Measurements from ENCODE around the gene COL10A1. TPM values are rescaled to one million over a fixed set of nuclear protein-coding genes. Genes with fewer than 3 reads are reported as not detected.
A peak's percentile ranks its signal among the peaks of the same experiment; 100 is the strongest.
"Not testable (repeated sequence)": the region's sequence is repeated elsewhere in the genome, so short reads cannot be mapped to it uniquely, and the experiment has no call there.

COL10A1 gene
- total RNA-seq, 2 donors from 2014 or later: not detected

DNA sequence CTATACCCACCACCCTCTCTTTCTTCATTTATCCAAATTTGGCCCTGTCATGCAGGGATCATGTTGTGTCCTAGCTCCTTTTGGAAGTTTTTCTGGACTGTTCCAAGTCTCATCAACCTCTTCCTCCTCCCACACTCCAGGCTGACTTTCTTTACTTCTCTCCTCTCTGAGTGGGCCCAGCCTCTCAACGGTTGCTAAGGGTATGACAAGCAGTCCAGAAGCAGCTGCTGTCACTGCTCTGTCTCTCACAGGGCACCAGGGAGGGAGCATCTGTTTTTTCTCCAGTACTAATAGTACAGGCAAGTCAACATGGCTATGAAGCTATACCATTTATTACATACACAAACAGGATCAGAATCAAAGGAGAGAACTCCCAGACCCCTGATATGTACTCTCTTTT is 17.1 kb downstream of the COL10A1 start:
- ATAC-seq (no peak), DNase-seq (ENCODE audit: low spot score) (no peak)
- H3K27ac Mint-ChIP-seq: no peak overlapping the region
- H3K27me3 Mint-ChIP-seq: no peaks in the 10 kb centered on the region
- peaks cover 11 to 13% of the 10 kb centered on the region in 2 donors for H3K4me1 Mint-ChIP-seq (ENCODE audit: low read depth in 2 of 2)
- peaks cover 23% of the 10 kb centered on the region for H3K36me3 Mint-ChIP-seq
- H3K4me3 Mint-ChIP-seq: no peak overlapping the region
- H3K9me3 Mint-ChIP-seq: no peaks in the 10 kb centered on the region

DNA sequence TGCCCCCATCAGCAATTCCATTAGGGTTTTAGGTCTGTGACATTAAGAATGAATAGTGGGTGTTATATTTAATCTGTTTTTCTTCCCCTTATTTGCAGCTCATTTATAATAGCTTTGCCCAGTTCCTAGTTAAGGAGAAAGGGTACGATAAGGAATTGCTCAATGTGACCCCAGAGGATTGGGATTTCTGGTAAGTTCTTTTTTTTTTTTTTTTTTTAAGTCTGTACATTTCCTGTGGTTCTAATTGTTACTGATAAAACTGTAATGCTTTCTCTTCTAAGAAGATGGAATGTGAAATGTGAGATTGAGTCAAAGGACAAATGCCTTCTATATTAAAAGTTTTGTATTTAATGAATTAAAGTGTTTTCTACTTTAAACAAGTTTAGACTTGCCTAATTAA is 19.8 kb downstream of the COL10A1 start:
- peaks cover 34 to 36% of the 10 kb centered on the region in 2 donors for H3K4me1 Mint-ChIP-seq (ENCODE audit: low read depth in 2 of 2)
- H3K36me3 Mint-ChIP-seq: peaks cover 17% of the 10 kb centered on the region
- no peak overlapping the region for H3K4me3 Mint-ChIP-seq
- ATAC-seq (no peak), DNase-seq (ENCODE audit: low spot score) (no peak)
- H3K27ac Mint-ChIP-seq: no peak overlapping the region
- H3K27me3 Mint-ChIP-seq: no peaks in the 10 kb centered on the region
- H3K9me3 Mint-ChIP-seq: no peaks in the 10 kb centered on the region

DNA sequence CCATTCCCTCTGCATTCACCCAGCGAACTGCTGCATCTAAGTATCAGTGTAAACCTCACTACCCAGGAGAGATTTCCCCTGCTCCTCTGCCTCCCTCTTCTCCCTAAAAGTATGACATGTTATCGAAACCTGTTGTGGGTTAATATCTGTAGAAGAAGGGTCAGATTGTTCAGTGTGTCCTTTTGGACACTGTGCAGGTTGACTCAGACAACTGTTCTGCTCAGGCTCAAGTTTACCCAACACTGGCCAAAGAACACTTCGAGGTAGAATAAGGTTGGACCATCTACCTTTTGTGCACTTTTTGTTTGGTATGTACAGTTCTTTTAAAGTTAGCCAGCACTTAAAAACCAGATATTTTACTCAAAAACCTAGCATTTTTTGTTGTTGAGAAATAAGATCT is 20.7 kb downstream of the COL10A1 start:
- DNase-seq (ENCODE audit: low spot score): no peak
- Mint-ChIP-seq H3K36me3 (peaks cover 13% of the 10 kb centered on the region), H3K27me3 (no peaks in the 10 kb centered on the region), H3K9me3 (no peaks in the 10 kb centered on the region), H3K4me1 (ENCODE audit: low read depth in 2 of 2) (peaks cover 39% of the 10 kb centered on the region in 2 donors), H3K27ac (no peak overlapping the region), H3K4me3 (no peak overlapping the region)
- no peak for ATAC-seq

DNA sequence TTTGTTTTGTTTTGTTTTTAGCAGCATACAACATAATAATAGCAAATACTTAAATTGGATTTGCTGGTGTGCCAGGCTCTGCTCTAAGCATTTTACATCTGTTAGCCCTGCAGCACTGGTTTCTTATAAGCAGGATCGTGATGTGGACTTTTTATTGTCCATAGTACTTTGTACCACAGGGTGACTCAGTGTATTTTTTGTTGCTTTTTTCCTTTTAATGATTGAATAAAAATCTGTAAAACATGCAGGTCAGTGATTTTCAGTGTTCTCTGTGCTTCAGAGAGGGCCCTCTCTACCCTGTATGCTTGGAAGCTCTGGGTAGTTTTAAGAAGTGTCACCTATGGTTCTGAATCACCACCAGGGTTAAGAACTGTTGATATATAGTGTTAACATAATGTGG is 21.3 kb downstream of the COL10A1 start:
- no peak for DNase-seq (ENCODE audit: low spot score)
- no peak overlapping the region for H3K27ac Mint-ChIP-seq

DNA sequence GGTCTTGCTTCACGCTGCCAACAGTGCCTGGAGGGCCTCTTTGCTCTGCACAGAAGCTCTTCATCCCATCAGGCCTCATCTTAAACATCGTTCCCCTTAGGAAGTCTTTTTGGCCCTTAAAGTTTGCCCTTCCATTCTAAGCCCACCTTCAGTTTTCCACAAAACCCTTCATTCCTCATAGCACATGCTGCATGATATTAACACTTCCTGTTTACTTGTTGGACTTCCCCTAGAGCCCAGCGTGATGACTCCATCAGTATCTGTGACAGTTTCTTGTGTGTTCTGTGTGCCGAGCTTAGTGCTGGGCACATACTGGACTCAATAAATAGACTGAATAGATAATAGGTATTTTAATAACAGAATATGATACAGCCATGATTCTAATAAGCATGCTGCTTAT is 23.1 kb downstream of the COL10A1 start:
- DNase-seq (ENCODE audit: low spot score) (no peak), ATAC-seq (no peak)
- Mint-ChIP-seq H3K4me3 (peak overlapping the region; percentile 89), H3K9me3 (no peaks in the 10 kb centered on the region), H3K4me1 (ENCODE audit: low read depth in 2 of 2) (peaks cover 39 to 45% of the 10 kb centered on the region in 2 donors), H3K27ac (peak overlapping the region; percentile 66 to 68), H3K27me3 (no peaks in the 10 kb centered on the region), H3K36me3 (no peaks in the 10 kb centered on the region)

More for the DNA sequence above, 21.3 kb downstream of the COL10A1 start:
- no peaks in the 10 kb centered on the region for H3K27me3 Mint-ChIP-seq
- no peaks in the 10 kb centered on the region for H3K9me3 Mint-ChIP-seq
- H3K4me1 Mint-ChIP-seq (ENCODE audit: low read depth in 2 of 2): peaks cover 39 to 42% of the 10 kb centered on the region in 2 donors
- no peak for ATAC-seq
- no peak overlapping the region for H3K4me3 Mint-ChIP-seq
- H3K36me3 Mint-ChIP-seq: peaks cover 10% of the 10 kb centered on the region

DNA sequence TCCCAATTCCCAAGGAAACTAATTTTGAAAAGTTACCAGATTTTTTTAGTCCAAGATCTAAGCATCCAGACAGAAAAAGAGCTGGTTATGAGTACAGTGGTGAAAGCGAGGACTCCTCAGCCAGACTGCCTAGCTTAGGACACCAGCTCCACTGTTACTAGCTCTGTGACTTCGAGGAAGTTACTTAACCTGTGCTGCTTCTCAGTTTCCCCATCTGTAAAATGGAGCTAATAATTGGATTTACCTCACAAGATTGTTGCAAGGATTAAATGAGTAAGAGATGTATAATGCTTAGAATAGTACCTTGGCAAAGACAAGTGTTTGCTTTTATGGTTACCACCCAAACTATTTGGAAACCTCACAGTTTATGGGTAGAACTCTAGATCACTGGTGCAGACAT is 24.1 kb downstream of the COL10A1 start:
- H3K27me3 Mint-ChIP-seq: no peaks in the 10 kb centered on the region
- H3K4me1 Mint-ChIP-seq (ENCODE audit: low read depth in 2 of 2): peaks cover 39 to 45% of the 10 kb centered on the region in 2 donors
- peak overlapping the region; percentile 89 for H3K4me3 Mint-ChIP-seq
- H3K9me3 Mint-ChIP-seq: no peaks in the 10 kb centered on the region
- no peaks in the 10 kb centered on the region for H3K36me3 Mint-ChIP-seq
- DNase-seq (ENCODE audit: low spot score) (no peak), ATAC-seq (no peak)
- H3K27ac Mint-ChIP-seq: peak overlapping the region; percentile 68 to 79

DNA sequence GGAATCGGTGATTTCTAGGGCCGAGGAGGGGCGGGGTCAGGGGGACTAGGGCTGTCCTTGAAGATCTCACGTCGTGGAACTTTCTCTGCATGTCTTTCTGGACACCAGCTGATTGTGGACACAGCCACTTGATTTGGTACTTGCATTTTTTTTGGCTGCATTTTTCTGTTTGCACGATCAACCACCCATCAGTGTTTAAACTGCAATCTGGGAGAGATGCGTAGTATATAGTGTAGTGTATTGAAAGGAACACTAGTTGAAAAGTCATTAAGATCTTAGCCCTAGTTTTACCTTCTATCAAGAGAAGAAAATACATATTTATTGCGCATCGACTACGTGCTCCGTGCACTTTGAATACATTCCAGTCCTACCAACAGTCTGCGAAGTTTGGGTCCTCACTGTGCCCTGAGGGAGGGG is 24.6 kb downstream of the COL10A1 start:
- Mint-ChIP-seq H3K4me1 (ENCODE audit: low read depth in 2 of 2) (peaks cover 39 to 45% of the 10 kb centered on the region in 2 donors), H3K36me3 (no peaks in the 10 kb centered on the region), H3K9me3 (no peaks in the 10 kb centered on the region), H3K27ac (peak overlapping the region; percentile 68 to 79), H3K27me3 (no peaks in the 10 kb centered on the region), H3K4me3 (peak overlapping the region; percentile 89)
- ATAC-seq (no peak), DNase-seq (ENCODE audit: low spot score) (no peak)

DNA sequence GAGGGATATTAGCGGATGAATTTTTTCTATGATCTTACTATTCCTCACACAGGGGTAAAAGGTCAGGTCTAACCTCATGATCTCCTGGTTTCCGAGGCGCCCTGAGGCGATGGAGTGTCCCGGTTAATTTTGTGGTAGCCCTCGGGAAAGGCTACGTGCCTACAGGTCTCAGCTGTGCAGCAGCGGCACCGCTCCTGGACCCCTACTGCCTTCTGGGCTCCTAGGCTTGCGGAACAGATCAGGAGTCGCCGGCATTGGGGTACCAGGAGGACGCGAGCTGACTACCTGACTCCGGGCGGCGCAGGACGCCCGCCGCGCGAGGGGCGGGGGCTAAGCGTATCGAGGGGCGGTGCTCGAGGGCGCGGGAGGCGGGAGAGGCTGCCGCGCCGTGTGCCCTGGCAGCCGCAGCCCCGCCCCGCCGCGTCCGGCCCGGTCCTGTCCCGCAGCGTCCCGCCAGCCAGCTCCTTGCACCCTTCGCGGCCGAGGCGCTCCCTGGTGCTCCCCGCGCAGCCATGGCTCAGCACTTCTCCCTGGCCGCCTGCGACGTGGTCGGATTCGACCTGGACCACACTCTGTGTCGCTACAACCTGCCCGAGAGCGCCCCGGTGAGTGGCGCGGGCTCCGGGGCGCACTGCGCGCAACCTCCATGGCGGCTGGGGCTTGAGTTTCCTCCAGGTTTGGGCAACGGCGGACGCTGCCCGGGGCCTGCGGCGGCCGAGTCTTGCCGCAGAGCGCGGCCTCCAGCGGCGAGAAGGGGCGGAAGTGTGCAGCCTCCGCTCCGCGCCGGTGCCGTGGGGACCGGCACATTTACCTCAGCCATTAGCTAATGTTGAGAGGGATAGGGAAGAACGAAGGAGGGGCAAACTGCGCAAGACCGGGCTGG is 25.3 kb downstream of the COL10A1 start, which contains the start of gene NT5DC1:
TSS of gene NT5DC1 (plus strand) at position 435 of the 883 bp plus-strand sequence. CDS start at position 513, 78 bp downstream.
- peaks cover 35 to 39% of the 10 kb centered on the region in 2 donors for H3K4me1 Mint-ChIP-seq (ENCODE audit: low read depth in 2 of 2)
- ATAC-seq (peak; percentile 97), DNase-seq (ENCODE audit: low spot score) (peak; percentile 88)
- H3K27ac Mint-ChIP-seq: peak within 1 kb of the TSS; percentile 68 to 79
- no peaks in the 10 kb centered on the region for H3K9me3 Mint-ChIP-seq
- no peaks in the 10 kb centered on the region for H3K36me3 Mint-ChIP-seq
- H3K4me3 Mint-ChIP-seq: peak within 1 kb of the TSS; percentile 89
- no peaks in the 10 kb centered on the region for H3K27me3 Mint-ChIP-seq

DNA sequence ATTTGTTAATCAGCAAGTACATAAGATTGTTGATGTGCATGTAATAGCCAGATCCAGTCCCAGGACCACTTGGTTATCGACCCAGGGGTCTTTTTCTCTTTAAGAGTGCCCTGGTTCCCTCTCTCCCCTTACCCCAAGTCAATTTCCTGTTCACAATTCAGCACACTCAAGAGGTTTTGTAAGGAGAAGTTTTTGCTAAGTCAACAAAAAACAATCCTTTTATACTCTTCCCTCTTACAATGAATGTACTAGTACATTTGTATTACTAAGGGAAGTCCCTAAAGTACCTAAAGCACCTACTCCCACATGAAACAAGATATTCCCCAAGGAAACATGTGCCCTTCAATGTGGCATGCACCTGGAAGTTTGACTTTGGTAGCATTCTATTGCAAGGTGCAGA is 26.9 kb downstream of the COL10A1 start:
- Mint-ChIP-seq H3K27me3 (no peaks in the 10 kb centered on the region), H3K4me3 (peak overlapping the region; percentile 89), H3K4me1 (ENCODE audit: low read depth in 2 of 2) (peaks cover 28 to 32% of the 10 kb centered on the region in 2 donors), H3K27ac (peak overlapping the region in 1 of 2 donors; percentile 68), H3K36me3 (no peaks in the 10 kb centered on the region), H3K9me3 (no peaks in the 10 kb centered on the region)
- DNase-seq (ENCODE audit: low spot score) (no peak), ATAC-seq (no peak)

DNA sequence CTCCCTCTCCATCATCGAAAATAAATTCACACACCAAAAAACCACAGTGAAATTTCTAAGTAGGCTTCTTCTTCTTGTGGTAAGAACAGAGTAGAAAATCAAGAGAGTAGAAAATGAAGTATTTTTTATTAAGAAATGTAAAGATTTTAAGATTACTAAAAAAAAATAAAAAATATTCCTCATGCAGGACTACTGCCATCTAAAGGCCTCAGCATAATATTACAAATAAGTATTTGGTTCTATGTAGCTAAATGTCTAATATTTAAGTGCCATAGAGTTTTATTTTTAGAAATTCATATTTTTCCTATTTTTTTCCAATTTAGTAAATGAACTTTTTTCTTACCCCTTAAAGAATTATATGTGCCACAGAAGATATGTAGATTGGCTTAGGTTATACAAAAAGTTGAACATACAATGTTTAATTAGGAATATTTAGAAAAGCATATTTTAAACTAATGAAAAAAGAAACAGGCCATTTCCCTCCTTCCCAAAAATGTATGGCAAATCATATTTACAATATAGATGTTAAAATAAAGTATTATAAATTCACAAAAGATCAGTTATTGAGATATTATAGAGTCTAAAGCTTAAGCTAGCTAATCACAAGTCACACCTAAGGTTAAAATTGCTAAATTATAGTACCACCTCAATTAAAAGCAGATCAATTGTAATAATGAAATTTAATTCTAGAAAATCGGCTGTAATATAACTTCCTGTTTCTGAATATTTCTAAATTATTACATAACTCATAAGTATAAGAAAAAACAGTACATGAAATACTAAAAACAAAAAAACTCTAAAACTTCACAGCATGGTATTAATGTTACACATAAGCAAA is 28.7 kb downstream of the COL10A1 start:
- ATAC-seq (no peak), DNase-seq (ENCODE audit: low spot score) (no peak)
- H3K27me3 Mint-ChIP-seq: peaks cover 0 to 5% of the 10 kb centered on the region in 2 donors
- no peaks in the 10 kb centered on the region for H3K36me3 Mint-ChIP-seq
- H3K4me3 Mint-ChIP-seq: no peak overlapping the region
- no peaks in the 10 kb centered on the region for H3K9me3 Mint-ChIP-seq
- H3K4me1 Mint-ChIP-seq (ENCODE audit: low read depth in 2 of 2): peaks cover 15 to 19% of the 10 kb centered on the region in 2 donors
- no peak overlapping the region for H3K27ac Mint-ChIP-seq

DNA sequence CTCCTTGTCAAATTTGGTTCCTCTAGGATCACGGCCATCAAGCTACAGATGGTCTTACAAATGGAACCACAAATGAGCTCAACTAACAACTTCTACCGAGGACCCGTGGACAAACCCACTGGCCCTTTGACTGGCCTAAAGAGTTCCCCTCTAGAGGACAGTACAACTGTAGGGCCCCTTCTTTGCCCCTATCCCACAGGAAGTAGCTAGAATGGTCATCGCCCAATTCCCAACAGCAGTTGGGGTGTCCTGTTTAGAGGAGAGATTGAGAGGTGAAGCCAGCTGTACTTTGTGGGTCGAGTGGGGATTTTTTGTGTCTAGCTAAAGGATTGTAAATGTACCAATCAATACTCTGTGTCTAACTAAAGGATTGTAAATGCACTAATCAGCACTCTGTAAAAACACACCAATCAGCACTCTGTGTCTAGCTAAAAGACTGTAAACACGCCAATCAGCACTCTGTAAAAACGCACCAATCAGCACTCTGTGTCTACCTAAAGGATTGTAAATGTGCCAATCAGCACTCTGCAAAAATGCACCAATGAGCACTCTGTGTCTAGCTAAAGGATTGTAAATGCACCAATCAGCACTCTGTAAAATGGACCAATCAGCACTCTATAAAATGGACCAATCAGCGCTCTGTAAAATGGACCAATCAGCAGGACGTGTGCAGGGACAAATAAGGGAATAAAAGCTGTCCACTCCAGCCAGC is 29.7 kb downstream of the COL10A1 start:
- DNase-seq (ENCODE audit: low spot score); H3K9me3 Mint-ChIP-seq; H3K4me3 Mint-ChIP-seq; H3K36me3 Mint-ChIP-seq; H3K27ac Mint-ChIP-seq; H3K4me1 Mint-ChIP-seq (ENCODE audit: low read depth in 2 of 2); ATAC-seq; H3K27me3 Mint-ChIP-seq: not testable (repeated sequence)

DNA sequence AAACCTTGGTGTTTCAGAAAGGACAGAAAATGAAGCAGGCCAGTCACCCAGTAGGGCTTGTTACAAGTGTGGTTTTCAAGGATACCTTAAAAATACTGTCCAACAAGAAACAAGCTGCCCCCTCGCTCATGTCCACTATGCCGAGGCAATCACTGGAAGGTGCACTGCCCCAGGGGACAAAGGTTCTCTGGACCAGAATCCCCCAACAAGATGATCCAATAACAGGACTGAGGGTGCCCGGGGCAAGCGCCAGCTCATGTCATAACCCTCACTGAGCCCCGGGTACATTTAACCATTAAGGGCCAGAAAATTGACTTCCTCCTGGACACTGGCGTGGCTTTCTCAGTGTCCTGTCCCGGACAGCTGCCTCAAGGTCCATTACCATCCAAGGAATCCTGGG is 31.9 kb downstream of the COL10A1 start:
- DNase-seq (ENCODE audit: low spot score) (no peak), ATAC-seq (no peak)
- H3K36me3 Mint-ChIP-seq: no peaks in the 10 kb centered on the region
- H3K27me3 Mint-ChIP-seq: peaks cover 0 to 5% of the 10 kb centered on the region in 2 donors
- peaks cover 6 to 7% of the 10 kb centered on the region in 2 donors for H3K4me1 Mint-ChIP-seq (ENCODE audit: low read depth in 2 of 2)
- H3K4me3 Mint-ChIP-seq: no peak overlapping the region
- no peaks in the 10 kb centered on the region for H3K9me3 Mint-ChIP-seq
- H3K27ac Mint-ChIP-seq: no peak overlapping the region

DNA sequence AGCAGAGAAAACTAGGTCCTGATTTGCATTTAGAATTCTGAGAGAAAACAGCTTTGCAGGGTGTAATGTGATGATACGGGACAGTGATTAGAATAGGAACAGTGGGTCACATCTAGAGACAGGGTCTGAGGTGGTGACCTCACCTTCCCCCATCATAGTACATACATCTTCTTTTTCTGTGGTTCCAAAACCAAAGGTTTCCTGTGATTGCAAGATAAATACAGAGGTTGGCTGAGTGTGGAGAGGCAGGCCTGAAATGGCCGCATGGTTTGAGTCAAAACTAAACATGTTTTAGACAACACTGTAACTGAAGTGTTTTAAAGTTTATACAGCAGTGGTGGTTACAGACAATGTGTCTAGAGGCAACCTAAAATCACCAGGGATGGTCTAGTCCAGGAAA is 35.7 kb downstream of the COL10A1 start:
- ATAC-seq (peak; percentile 65 to 76), DNase-seq (ENCODE audit: low spot score) (no peak)
- no peak overlapping the region for H3K4me3 Mint-ChIP-seq
- H3K9me3 Mint-ChIP-seq: no peaks in the 10 kb centered on the region
- peaks cover 0 to 5% of the 10 kb centered on the region in 2 donors for H3K27me3 Mint-ChIP-seq
- no peak overlapping the region for H3K27ac Mint-ChIP-seq
- peaks cover 6 to 7% of the 10 kb centered on the region in 2 donors for H3K4me1 Mint-ChIP-seq (ENCODE audit: low read depth in 2 of 2)
- no peaks in the 10 kb centered on the region for H3K36me3 Mint-ChIP-seq

Data from natural killer cell treated with Interleukin-12 subunit alpha and Interleukin-12 subunit beta and Interleukin-15 and Interleukin-18, amount 100 ng/mL, for 72 hours (primary cell).